Trophoblast cell (in vitro differentiated cells and primary cell): ENCODE data around the gene ZDBF2.

Source experiments
- DNase-seq, 2 donors: peaks; one replicate each; pipeline ENCODE4 v3.0.0-alpha.2; 2016
- H2AFZ ChIP-seq: 2 replicates; pipeline ENCODE4 v1.6.1; 2013; ENCODE audit warnings: low read length, moderate library complexity, mild to moderate bottlenecking; ENCODE audit not compliant: insufficient read depth, poor library complexity
- H2AK5ac ChIP-seq: 2 replicates; pipeline ENCODE4 v1.6.1; 2013; ENCODE audit warnings: mild to moderate bottlenecking, low read length
- H2BK120ac ChIP-seq: 2 replicates; pipeline ENCODE4 v1.6.1; 2013; ENCODE audit warnings: low read length, mild to moderate bottlenecking, moderate library complexity; ENCODE audit not compliant: insufficient read depth, poor library complexity
- H2BK12ac ChIP-seq: 2 replicates; pipeline ENCODE4 v1.6.1; 2013; ENCODE audit warnings: mild to moderate bottlenecking, low read length, moderate library complexity
- H2BK5ac ChIP-seq: 2 replicates; pipeline ENCODE4 v1.6.1; 2013; ENCODE audit warnings: low read length, low read depth, moderate library complexity, mild to moderate bottlenecking; ENCODE audit not compliant: poor library complexity
- H3K14ac ChIP-seq: 2 replicates; pipeline ENCODE4 v1.6.1; 2013; ENCODE audit warnings: mild to moderate bottlenecking, low read length
- H3K18ac ChIP-seq: 2 replicates; pipeline ENCODE4 v1.6.1; 2013; ENCODE audit warnings: mild to moderate bottlenecking, low read length
- H3K23ac ChIP-seq: 2 replicates; pipeline ENCODE4 v1.6.1; 2013; ENCODE audit warnings: low read length
- H3K27ac ChIP-seq: 2 replicates; pipeline ENCODE4 v1.5.1; 2013; ENCODE audit warnings: low read depth, mild to moderate bottlenecking, inconsistent platforms, low read length, moderate library complexity
- H3K27me3 ChIP-seq: 2 replicates; pipeline ENCODE4 v1.6.1; 2013; ENCODE audit warnings: inconsistent platforms, mild to moderate bottlenecking, low read length, moderate library complexity; ENCODE audit not compliant: insufficient read depth
- H3K36me3 ChIP-seq, 2 experiments: 1 replicate in 1 of 2; 2 replicates in 1 of 2; pipeline ENCODE4 v1.6.1; 2013; ENCODE audit warnings: low read length in 2 of 2, mild to moderate bottlenecking in 2 of 2, moderate library complexity in 1 of 2; ENCODE audit not compliant: insufficient read depth in 2 of 2, control insufficient read depth in 1 of 2
- H3K4ac ChIP-seq: 2 replicates; pipeline ENCODE4 v1.6.1; 2013; ENCODE audit warnings: low read depth, mild to moderate bottlenecking, low read length, moderate library complexity
- H3K4me1 ChIP-seq, 2 experiments: 1 replicate in 1 of 2; 2 replicates in 1 of 2; pipeline ENCODE4 v1.6.1; 2013; ENCODE audit warnings: low read length in 2 of 2, mild to moderate bottlenecking in 2 of 2, moderate library complexity in 1 of 2; ENCODE audit not compliant: insufficient read depth in 2 of 2, control insufficient read depth in 1 of 2
- H3K4me2 ChIP-seq: 2 replicates; pipeline ENCODE4 v1.6.1; 2013; ENCODE audit warnings: inconsistent platforms, mild to moderate bottlenecking, low read length, moderate library complexity
- H3K4me3 ChIP-seq: 2 replicates; pipeline ENCODE4 v1.5.1; 2013; ENCODE audit warnings: mild to moderate bottlenecking, low read depth, low read length, inconsistent platforms
- H3K79me1 ChIP-seq: one replicate; pipeline ENCODE4 v1.6.1; 2013; ENCODE audit warnings: low read length
- H3K79me2 ChIP-seq: 2 replicates; pipeline ENCODE4 v1.6.1; 2013; ENCODE audit warnings: low read length, mild to moderate bottlenecking; ENCODE audit not compliant: control insufficient read depth, insufficient read depth, poor library complexity
- H3K9ac ChIP-seq: 2 replicates; pipeline ENCODE4 v1.6.1; 2013; ENCODE audit warnings: mild to moderate bottlenecking, low read length
- H3K9me3 ChIP-seq: 2 replicates; pipeline ENCODE4 v1.6.1; 2013; ENCODE audit warnings: low read depth, mild to moderate bottlenecking, control low read depth, inconsistent platforms, low read length; ENCODE audit not compliant: insufficient read depth
- H4K12ac ChIP-seq: 2 replicates; pipeline ENCODE4 v1.6.1; 2013; ENCODE audit warnings: low read depth, mild to moderate bottlenecking, low read length, moderate library complexity
- H4K8ac ChIP-seq: 2 replicates; pipeline ENCODE4 v1.6.1; 2013; ENCODE audit warnings: low read depth, mild to moderate bottlenecking, low read length, moderate library complexity
- H4K91ac ChIP-seq: one replicate; pipeline ENCODE4 v1.6.1; 2013; ENCODE audit warnings: low read depth, mild to moderate bottlenecking, low read length, moderate library complexity
- WGBS: extraction: QIAGEN DNeasy Blood & Tissue Kit; methylation state at CpG from one replicate; pipeline ENCODE4 v1.1.7; 2013; ENCODE audit warnings: missing lambda C conversion rate; ENCODE audit not compliant: insufficient read length, insufficient coverage; ENCODE audit errors: extremely low coverage; 5-methylcytosine and 5-hydroxymethylcytosine counted together

The ZDBF2 gene

DNA sequence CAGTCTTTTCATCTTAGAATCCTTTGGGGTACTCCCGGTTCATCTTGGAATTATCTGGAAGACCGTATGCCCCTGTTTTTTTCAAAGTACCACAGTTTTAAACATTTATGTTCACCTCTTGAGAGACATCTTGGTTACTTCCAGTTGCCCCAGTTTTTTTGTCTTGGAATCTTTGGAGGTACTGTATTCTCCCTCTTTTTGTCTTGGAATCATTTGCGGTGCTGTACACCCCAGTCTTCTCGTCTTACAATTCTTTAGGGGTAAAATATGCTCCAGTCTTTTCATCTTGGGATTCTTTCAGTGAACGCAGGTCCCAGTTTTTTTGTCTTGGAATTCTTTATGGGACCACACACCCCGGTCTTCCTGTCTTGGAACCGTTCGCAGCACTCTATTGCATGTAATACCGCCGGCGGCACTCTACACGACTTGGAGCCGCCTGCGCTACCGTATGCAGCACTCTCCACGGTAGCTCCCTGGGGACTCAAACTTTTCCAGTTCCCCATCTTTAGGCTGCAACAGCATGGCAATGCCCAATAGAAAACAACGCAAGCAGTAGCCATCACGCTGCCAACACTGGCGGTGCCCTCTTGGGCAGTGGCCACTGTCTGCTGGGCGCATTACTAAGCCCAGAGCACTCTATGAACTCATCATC lies 21.2 kb upstream of the ZDBF2 start:
- Histone ChIP-seq H2AFZ (no peak overlapping the region), H3K4ac (no peak overlapping the region), H4K8ac (no peak overlapping the region), H3K9ac (no peak overlapping the region), H3K4me1 (no peaks in the 10 kb centered on the region), H3K4me2 (no peak overlapping the region), H3K14ac (no peak overlapping the region), H3K27me3 (peaks cover 37% of the 10 kb centered on the region), H3K18ac (no peak overlapping the region), H3K79me2 (no peaks in the 10 kb centered on the region), H4K12ac (no peak overlapping the region), H2AK5ac (no peak overlapping the region), H2BK5ac (no peak overlapping the region), H3K27ac (no peak overlapping the region), H3K23ac (no peak overlapping the region), H4K91ac (no peak overlapping the region), H3K79me1 (no peaks in the 10 kb centered on the region), H3K4me3 (no peak overlapping the region), H3K36me3 (no peaks in the 10 kb centered on the region), H2BK12ac (no peak overlapping the region), H2BK120ac (no peak overlapping the region), H3K9me3 (peaks cover 3% of the 10 kb centered on the region)
- no CpG with 5 or more reads among the region's 20 CpGs for WGBS
- no peak for DNase-seq

GRCh38 chr2:206253777-206254166 lies 20.7 kb upstream of the ZDBF2 start:
- Histone ChIP-seq H3K4me1 (no peaks in the 10 kb centered on the region), H3K79me2 (no peaks in the 10 kb centered on the region), H2AK5ac (no peak overlapping the region), H3K4ac (no peak overlapping the region), H3K4me3 (no peak overlapping the region), H3K79me1 (no peaks in the 10 kb centered on the region), H2AFZ (no peak overlapping the region), H3K18ac (no peak overlapping the region), H3K9ac (no peak overlapping the region), H4K91ac (no peak overlapping the region), H4K12ac (no peak overlapping the region), H2BK12ac (no peak overlapping the region), H3K14ac (no peak overlapping the region), H3K23ac (no peak overlapping the region), H2BK120ac (no peak overlapping the region), H3K27ac (no peak overlapping the region), H4K8ac (no peak overlapping the region), H3K36me3 (no peaks in the 10 kb centered on the region), H3K27me3 (peaks cover 37% of the 10 kb centered on the region), H2BK5ac (no peak overlapping the region), H3K9me3 (peaks cover 3% of the 10 kb centered on the region), H3K4me2 (no peak overlapping the region)
- no peak for DNase-seq
- no CpG with 5 or more reads among the region's 5 CpGs for WGBS

DNA sequence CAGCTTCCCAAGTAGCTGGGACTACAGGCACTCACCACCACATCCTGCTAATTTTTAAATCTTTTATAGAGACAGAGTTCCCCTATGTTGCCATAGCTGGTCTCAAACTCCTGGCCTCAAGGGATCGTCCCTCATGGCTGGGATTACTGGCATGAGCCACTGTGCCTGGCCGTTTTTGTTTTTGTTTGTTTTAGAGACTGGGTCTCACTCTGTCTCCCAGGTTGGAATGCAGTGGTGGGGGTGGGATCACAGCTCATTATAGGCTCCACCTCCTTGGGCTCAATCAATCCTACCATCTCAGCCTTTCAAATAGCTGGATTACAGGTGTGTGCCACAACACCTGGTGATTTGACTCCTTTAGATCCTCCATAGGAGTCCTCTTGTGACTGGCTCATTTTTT lies 19.5 kb upstream of the ZDBF2 start:
- H3K27ac ChIP-seq, result no peak overlapping the region
- no peak overlapping the region for H3K23ac ChIP-seq
- H3K9ac ChIP-seq, result no peak overlapping the region
- no peak overlapping the region for H4K12ac ChIP-seq
- no peak overlapping the region for H2AFZ ChIP-seq
- H3K36me3 ChIP-seq, result no peaks in the 10 kb centered on the region
- no peak overlapping the region for H3K4ac ChIP-seq
- H4K91ac ChIP-seq, result no peak overlapping the region
- no peak overlapping the region for H2AK5ac ChIP-seq
- H2BK5ac ChIP-seq, result no peak overlapping the region
- no peak overlapping the region for H3K18ac ChIP-seq
- no peak overlapping the region for H3K4me2 ChIP-seq
- H3K14ac ChIP-seq, result no peak overlapping the region
- H2BK120ac ChIP-seq, result no peak overlapping the region
- H3K79me1 ChIP-seq, result no peaks in the 10 kb centered on the region
- H3K79me2 ChIP-seq, result no peaks in the 10 kb centered on the region
- WGBS, result no CpG with 5 or more reads among the region's 2 CpGs
- no peak overlapping the region for H2BK12ac ChIP-seq
- peaks cover 40% of the 10 kb centered on the region for H3K27me3 ChIP-seq
- H3K9me3 ChIP-seq, result peaks cover 3% of the 10 kb centered on the region
- H3K4me1 ChIP-seq, result no peaks in the 10 kb centered on the region
- no peak for DNase-seq
- peak overlapping the region; percentile 35 for H3K4me3 ChIP-seq
- no peak overlapping the region for H4K8ac ChIP-seq

DNA sequence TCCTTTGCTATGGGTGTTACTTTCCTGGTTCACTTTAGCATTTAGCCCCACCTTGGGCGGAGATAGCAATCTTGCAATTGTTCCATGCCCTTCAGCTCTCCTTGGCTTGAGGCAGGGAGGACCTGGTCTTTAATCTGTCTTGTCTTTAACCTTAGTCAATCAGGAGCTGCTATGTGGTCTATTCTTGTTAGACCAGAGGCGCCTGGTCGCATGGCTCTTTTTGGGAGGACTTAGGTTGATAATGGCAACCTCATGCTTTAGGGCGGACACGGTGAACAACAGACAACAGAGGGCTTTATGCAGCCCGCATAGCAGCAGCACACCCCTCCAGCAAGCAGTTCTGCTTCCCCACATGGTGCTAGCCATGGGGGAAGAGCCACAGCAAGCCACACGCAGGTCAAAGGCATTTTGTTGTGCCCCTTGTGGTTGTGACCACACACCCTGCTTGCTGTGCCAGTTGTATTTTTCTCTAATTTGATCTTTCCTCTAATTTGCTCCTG lies 17.7 kb upstream of the ZDBF2 start:
- Histone ChIP-seq H4K8ac (no peak overlapping the region), H4K12ac (no peak overlapping the region), H3K23ac (no peak overlapping the region), H3K9ac (no peak overlapping the region), H3K4me3 (no peak overlapping the region), H3K4me2 (no peak overlapping the region), H4K91ac (no peak overlapping the region), H2BK5ac (no peak overlapping the region), H3K27me3 (peaks cover 39% of the 10 kb centered on the region), H2BK12ac (no peak overlapping the region), H3K9me3 (peaks cover 3% of the 10 kb centered on the region), H3K36me3 (no peaks in the 10 kb centered on the region), H3K18ac (no peak overlapping the region), H2AK5ac (no peak overlapping the region), H3K27ac (no peak overlapping the region), H3K79me2 (no peaks in the 10 kb centered on the region), H3K79me1 (no peaks in the 10 kb centered on the region), H3K4me1 (no peaks in the 10 kb centered on the region), H3K4ac (no peak overlapping the region), H2BK120ac (no peak overlapping the region), H2AFZ (no peak overlapping the region), H3K14ac (no peak overlapping the region)
- DNase-seq, result no peak
- WGBS, result no CpG with 5 or more reads among the region's 7 CpGs
